Vein endothelial cell (primary cell): ENCODE results near the gene HSD17B3. TPM values are rescaled to one million over a fixed set of nuclear protein-coding genes. Genes with fewer than 3 reads are reported as not detected.

Experiments used
- small RNA-seq: library from RNA; depleted of rRNA; stranded (forward); fragments of <200 nt; gene quantifications from one replicate; pipeline ENCODE3, GENCODE V24; 2012
- total RNA-seq: library from RNA; depleted of rRNA; stranded (reverse); fragments of >200 nt; gene quantifications from 2 replicates; pipeline ENCODE4 v1.2.3, GENCODE V29; 2012

HSD17B3 gene
- total RNA-seq = not detected in 2 replicates

DNA sequence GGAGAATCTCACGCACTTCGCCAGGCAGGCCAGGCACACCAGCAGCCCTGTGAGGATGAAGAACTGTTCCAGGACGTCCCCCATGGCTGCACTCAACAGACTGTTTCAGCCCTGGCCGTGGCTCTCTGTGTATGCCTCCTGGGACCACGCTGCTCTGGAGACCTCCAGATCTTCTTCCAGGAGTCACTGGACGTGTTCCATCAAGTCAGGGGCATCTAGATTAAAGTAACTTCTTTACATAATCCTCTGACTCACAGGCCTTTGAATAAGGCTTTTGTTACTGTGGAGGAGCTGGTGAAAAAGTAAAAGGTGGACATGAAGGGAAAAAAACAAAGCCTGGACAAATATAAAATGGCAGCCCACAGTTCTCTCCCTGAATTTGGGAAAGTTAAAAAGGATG lies at the start of gene HSD17B3:
TSS of gene HSD17B3 (minus strand) at position 156 of the 400 bp plus-strand sequence. CDS start at position 84, 72 bp downstream.

Small RNAs within 50 kb of the gene (small RNA-seq; reads per million reads assigned to genes)
- gene RNU6-1160P = not detected

Other genes starting within 250 kb of the HSD17B3 start
- 21.6 and 22.4 TPM in 2 replicates for gene SLC35D2, start 81.5 kb upstream of the HSD17B3 start, total RNA-seq
- 4.6 and 6.8 TPM in 2 replicates for gene ZNF367, start 116.2 kb upstream of the HSD17B3 start, total RNA-seq
- 5.7 and 6.9 TPM in 2 replicates for gene HABP4, start 148.0 kb upstream of the HSD17B3 start, total RNA-seq